GM12801 (cell line): ENCODE results near the gene MYO6.

Source experiments
- TF ChIP-seq, protein P1 (sequence below): IDR thresholded peaks from one replicate; pipeline ENCODE4 v1.5.1; 2011; ENCODE audit warnings: control low read depth; ENCODE audit not compliant: insufficient read length; ENCODE audit errors: extremely low read depth

The MYO6 gene

DNA sequence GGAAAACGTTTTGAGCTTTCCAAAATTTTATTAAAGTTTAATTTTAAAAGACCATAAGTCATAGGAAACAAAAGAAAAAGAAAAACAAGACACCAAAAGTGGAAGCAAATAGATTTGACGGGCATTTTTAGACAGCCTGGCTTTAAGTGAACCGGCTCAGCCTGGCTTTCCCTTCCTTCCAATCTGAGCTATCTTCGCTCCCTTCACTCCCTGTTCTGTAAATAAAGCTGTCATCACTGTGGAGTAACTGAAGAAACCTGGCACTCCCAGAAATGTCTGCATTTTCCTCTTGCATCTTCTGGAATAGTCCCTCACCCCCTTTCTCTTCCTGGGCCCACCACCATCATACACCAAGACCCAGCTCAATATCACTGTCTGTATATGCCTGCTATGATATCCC lies 191.5 kb downstream of the MYO6 start:
- TF ChIP-seq, protein P1, sequence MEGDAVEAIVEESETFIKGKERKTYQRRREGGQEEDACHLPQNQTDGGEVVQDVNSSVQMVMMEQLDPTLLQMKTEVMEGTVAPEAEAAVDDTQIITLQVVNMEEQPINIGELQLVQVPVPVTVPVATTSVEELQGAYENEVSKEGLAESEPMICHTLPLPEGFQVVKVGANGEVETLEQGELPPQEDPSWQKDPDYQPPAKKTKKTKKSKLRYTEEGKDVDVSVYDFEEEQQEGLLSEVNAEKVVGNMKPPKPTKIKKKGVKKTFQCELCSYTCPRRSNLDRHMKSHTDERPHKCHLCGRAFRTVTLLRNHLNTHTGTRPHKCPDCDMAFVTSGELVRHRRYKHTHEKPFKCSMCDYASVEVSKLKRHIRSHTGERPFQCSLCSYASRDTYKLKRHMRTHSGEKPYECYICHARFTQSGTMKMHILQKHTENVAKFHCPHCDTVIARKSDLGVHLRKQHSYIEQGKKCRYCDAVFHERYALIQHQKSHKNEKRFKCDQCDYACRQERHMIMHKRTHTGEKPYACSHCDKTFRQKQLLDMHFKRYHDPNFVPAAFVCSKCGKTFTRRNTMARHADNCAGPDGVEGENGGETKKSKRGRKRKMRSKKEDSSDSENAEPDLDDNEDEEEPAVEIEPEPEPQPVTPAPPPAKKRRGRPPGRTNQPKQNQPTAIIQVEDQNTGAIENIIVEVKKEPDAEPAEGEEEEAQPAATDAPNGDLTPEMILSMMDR = no peak

DNA sequence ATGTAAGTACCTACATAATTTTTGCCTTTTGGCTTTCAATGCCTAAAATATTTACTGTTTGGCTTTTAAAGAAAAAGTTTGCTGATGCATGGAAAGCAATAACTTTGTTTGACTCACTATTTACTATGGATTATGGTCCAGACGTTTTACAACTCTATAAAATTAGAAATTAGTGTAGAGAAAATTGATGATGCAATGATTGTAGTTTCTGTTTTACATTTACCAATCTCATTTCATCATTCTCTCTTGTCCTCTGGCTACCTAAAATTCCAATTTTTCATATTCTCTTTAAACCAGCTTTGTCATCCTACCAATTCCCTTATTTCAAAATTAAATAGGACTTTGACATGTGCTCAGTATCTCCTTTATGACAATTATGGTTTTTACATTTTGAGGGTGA lies 192.5 kb downstream of the MYO6 start:
- TF ChIP-seq, protein P1 = no peak

DNA sequence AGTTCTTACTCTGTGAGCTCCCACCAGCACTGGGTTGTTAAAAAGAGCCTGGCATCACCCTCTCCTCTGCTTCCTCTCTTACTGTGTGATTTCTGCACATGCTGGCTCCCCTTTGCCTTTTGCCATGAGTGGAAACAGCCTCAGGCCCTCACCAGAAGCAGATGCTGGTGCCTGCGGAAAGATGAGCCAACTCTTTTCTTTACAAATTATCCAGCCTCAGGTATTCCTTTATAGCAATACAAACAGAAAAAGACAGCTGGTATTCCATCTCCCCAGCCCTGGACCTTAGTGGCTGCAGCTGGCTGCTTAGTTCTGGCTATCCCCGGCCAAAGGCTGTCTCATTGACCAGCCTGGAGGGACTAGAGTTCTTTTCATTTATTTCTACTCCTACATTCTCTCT lies 194.3 kb downstream of the MYO6 start:
- TF ChIP-seq, protein P1 = no peak

DNA sequence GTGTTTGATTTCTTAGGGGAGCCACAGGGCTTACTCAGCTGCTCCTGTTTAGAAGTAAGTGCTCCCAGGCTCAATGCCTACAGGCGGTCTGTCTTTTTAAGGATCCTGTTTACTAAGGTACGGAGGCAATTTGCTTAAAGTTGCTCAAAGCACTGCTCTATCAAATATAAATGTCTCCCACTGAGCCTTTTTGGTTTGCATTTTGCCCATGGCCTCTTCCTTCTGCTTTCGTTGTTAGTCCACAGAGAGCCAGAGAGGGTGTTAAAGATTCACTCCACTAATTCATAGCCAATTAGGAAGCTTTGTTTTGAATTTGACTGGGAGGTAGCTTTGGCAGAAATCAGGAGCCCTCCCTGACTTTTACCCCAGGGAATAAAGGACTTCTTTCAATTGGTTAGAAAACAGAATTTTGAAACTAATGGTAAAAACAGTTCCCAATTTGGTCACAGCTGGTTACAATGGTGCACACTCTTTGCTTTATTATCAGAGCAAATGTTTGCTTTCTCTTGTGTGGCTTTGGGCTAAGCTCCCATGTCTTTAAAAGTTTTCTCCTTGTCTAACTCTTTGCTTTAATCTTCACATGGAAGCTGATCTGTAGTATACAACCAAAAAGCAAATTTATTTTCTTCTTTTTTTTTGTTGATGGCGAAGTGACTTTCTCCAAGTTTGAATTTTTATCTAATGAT lies 197.2 kb downstream of the MYO6 start:
- TF ChIP-seq, protein P1 = no peak

DNA sequence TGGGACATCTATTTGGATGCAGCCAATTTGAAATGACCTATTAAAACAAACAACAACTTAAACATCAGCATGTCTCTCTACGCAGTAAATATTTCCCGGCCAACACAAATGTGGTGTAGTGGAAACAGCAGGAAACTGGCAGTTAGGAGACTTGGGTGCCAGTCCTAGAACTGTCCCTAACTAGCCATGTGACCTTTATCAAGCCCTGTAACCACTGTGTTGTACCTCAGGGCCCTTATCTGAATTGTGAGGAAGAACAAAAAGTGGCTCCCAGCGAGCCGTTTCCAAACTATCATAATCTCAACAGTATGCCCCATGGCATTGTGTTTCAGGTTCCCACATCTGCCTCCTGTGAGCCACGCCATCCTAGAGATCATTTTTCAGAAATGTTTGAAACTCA lies 198.9 kb downstream of the MYO6 start:
- TF ChIP-seq, protein P1 = no peak

DNA sequence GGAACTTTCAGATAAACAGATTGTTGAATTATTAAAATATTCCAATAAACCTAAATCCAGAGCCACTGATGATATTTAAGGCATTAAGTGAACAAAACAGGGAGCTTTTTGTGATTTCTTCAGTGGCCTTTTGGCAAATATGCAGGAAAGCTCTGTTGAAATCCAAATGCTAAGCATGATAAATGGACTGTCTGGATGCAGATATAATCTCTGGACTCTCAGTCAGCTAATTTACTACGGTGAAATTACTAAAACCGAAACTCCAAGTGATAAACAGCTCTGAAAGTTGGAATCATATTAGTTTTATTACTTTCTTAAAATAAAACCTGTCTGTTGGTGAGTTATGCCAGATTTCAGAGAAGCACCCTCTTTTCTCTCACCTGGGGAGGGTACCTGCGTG lies 203.1 kb downstream of the MYO6 start:
- TF ChIP-seq, protein P1 = no peak

DNA sequence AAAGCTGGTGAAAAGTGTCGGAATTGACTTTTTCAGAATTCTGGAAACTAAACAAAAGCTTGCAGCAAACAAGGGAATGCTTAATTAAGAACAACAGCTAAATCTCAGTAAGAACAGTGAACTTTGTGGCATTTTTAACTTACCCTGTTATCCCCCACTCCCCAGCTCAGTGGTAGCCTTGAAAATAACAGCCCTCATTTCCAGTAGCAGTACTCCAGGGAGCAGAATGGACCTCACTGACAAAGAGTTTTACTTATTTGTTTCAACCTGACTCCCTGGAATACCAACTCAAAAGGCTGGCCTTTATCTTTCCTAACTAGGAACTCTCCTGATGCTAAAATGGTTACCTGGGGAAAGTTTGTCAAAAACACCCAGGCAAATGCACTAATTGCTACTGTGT lies 214.5 kb downstream of the MYO6 start:
- TF ChIP-seq, protein P1 = no peak
